ENCODE measurements around the gene ALPI. TPM values are rescaled to one million over a fixed set of nuclear protein-coding genes. Genes with fewer than 3 reads are reported as not detected.

The ALPI gene
- total and polyA plus RNA-seq, 2 donors (not counting 3 experiments of a cell fraction or from before 2014, with no cell fraction given), result not detected

DNA sequence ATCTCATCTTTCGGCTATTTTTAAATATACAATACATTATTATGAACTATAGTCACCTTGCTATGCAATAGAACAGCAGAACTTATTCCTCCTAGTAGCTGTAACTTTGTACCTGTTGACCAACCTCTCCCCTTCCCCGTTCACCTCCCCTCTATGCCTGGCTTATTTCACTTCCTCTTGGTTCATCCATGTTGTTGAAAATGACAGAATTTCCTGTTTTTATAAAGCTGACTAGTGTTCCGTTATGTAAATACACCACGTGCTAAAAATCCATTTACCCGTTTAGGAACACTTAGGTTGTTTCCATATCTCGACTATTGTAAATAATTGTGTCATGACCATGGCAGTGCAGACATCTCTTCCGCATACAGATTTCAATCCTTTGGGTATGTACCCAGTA lies 10.3 kb downstream of the ALPI start:
- H3K9me1 ChIP-seq (replicated peaks; ENCODE audit: control insufficient read depth, extremely low read depth, insufficient read depth, low read length), result no peaks in the 10 kb centered on the region
- H3K27ac ChIP-seq (ENCODE audit: insufficient read depth, low read depth, low read length), result no peak overlapping the region
- dilution Hi-C loops (cut with MboI; ENCODE audit: extremely low pct_ligation_motif_present, low sequenced_read_pairs), result no loop called here
- H4K20me1 ChIP-seq (replicated peaks; ENCODE audit: control insufficient read depth, extremely low read depth, insufficient read depth, low read length), result no peaks in the 10 kb centered on the region
- no peak for DNase-seq (ENCODE audit: low read depth, low spot score)
- H3K9me3 ChIP-seq (replicated peaks; ENCODE audit: control insufficient read depth, insufficient read depth, low read length), result no peaks in the 10 kb centered on the region
- H3K4me3 ChIP-seq (replicated peaks in 1 of 3; ENCODE audit: insufficient read depth in 1 of 3, low read depth in 1 of 3, low read length in 3 of 3), result no peak overlapping the region
- no peak overlapping the region for H3K9ac ChIP-seq (replicated peaks; ENCODE audit: extremely low read depth, insufficient read depth, low read length)
- no peak for FAIRE-seq
- CTCF ChIA-PET, result interaction anchor here (0.6 kb wide), 1 partner anchor 662 kb away, joined by 3 read pairs; no protein-coding TSS in a partner anchor
- POLR2A ChIA-PET, result interaction anchor here (0.7 kb wide), 2 partner anchors 588 to 1759 kb away, joined by 4 to 7 read pairs; no protein-coding TSS in a partner anchor
- H3K4me1 ChIP-seq (ENCODE audit: control insufficient read depth, extremely low read depth, insufficient read depth, low read length), result no peaks in the 10 kb centered on the region
- H3K36me3 ChIP-seq (ENCODE audit: control insufficient read depth in 2 of 2, extremely low read depth in 1 of 2, insufficient read depth in 2 of 2, low read length in 2 of 2), result no peaks in the 10 kb centered on the region
- no peaks in the 10 kb centered on the region for H3K79me2 ChIP-seq (ENCODE audit: control insufficient read depth, insufficient read depth, low read length)
- intact Hi-C loops (cut with micrococcal nuclease), result no loop called here
- peak overlapping the region; percentile 26 for H2AFZ ChIP-seq (ENCODE audit: low read depth, low read length)
- TF ChIP-seq GATA2 (IDR thresholded peaks at IDR 0.05; ENCODE audit: insufficient read depth, insufficient read length, low read depth, low read length) (no peak), EZH2 (IDR thresholded peaks at IDR 0.05; ENCODE audit: borderline replicate concordance, low read depth, low read length, severe bottlenecking) (no peak), POLR2A (IDR thresholded peaks at IDR 0.05; ENCODE audit: low read depth, low read length) (no peak), MYC (IDR thresholded peaks at IDR 0.05; ENCODE audit: low read depth, low read length) (no peak), JUN (IDR thresholded peaks at IDR 0.05; ENCODE audit: borderline replicate concordance, insufficient read depth, insufficient read length, low read depth) (no peak), FOS (IDR thresholded peaks at IDR 0.05; ENCODE audit: borderline replicate concordance, insufficient read depth, low read length) (no peak), POLR2AphosphoS5 (IDR thresholded peaks at IDR 0.05; ENCODE audit: insufficient read depth, low read depth, low read length) (no peak)
- TF ChIP-seq, protein P1, sequence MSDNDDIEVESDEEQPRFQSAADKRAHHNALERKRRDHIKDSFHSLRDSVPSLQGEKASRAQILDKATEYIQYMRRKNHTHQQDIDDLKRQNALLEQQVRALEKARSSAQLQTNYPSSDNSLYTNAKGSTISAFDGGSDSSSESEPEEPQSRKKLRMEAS (IDR thresholded peaks at IDR 0.05; ENCODE audit: insufficient read depth, insufficient read length), result no peak
- TF ChIP-seq, protein P2, sequence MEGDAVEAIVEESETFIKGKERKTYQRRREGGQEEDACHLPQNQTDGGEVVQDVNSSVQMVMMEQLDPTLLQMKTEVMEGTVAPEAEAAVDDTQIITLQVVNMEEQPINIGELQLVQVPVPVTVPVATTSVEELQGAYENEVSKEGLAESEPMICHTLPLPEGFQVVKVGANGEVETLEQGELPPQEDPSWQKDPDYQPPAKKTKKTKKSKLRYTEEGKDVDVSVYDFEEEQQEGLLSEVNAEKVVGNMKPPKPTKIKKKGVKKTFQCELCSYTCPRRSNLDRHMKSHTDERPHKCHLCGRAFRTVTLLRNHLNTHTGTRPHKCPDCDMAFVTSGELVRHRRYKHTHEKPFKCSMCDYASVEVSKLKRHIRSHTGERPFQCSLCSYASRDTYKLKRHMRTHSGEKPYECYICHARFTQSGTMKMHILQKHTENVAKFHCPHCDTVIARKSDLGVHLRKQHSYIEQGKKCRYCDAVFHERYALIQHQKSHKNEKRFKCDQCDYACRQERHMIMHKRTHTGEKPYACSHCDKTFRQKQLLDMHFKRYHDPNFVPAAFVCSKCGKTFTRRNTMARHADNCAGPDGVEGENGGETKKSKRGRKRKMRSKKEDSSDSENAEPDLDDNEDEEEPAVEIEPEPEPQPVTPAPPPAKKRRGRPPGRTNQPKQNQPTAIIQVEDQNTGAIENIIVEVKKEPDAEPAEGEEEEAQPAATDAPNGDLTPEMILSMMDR (IDR thresholded peaks at IDR 0.05; ENCODE audit: extremely low read depth in 1 of 2, insufficient read depth in 1 of 2, low read depth in 1 of 2, low read length in 2 of 2), result no peak
- no TSS peak for BruUV-seq (replicated peaks)
- peaks cover 5 to 14% of the 10 kb centered on the region in 2 experiments for H3K27me3 ChIP-seq (ENCODE audit: control insufficient read depth in 2 of 2, insufficient read depth in 2 of 2, low read length in 2 of 2)
- no peak overlapping the region for H3K4me2 ChIP-seq (ENCODE audit: insufficient read depth, low read length)

All from endothelial cell of umbilical vein (primary cell).